GM21367 (cell line): Measurements from ENCODE around the gene TRIM62.
A peak's percentile ranks its signal among the peaks of the same experiment; 100 is the strongest.
"Not testable (repeated sequence)": the region's sequence is repeated elsewhere in the genome, so short reads cannot be mapped to it uniquely, and the experiment has no call there.

Experiments
- ATAC-seq: cut with Tn5 transposase; IDR thresholded peaks from one replicate; pipeline ENCODE4 v1.9.1; 2021; ENCODE audit not compliant: unreplicated experiment

The TRIM62 gene

DNA sequence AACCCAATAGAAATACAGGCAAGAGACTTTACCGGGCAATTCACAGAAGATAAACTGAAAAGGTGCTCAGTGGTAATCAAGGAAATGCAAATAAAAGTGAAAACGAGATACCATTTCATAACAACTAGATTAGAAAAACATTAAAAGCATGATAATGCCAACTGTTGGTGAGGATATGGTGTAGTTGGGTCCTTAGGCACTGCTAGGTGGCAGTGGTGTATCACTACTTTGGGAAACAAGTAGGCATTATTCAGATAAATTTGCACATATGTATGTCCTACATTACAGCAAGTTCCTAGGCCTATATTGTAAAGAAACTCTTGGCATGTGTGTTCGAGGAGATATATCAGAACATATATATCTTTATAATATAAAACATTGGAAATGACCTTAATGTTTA, 69.9 kb downstream of the TRIM62 start:
- ATAC-seq, result no peak

DNA sequence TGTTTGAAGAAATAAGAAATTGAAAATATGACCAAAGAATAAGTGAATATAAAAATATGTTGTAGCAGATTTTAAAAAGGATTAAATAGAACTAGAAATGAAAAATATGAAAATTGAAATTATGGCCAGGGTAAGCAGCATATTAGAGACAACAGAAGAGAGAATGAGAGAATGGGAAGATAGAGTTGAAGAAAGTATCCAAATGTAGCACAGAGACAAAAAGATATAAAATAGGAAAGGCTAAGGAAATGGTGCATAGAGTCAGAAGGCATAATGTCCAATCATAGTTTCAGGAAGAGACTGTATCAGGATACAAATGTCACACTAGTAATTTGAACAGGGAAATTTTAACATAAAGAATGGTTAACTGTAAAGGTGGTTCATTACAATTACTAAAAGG, 71.4 kb downstream of the TRIM62 start:
- ATAC-seq, result no peak

DNA sequence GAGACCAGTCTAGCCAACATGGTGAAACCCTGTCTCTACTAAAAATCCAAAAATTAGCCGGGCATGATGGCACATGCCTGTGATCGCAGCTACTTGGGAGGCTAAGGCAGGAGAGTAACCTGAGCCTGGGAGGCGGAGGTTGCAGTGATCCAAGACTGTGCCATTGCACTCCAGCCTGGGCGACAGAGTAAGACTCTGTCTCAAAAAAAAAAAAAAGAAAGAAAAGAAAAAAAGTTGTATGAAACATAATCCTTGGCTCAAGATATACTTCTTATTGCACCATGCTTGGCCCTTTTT, 81.8 kb downstream of the TRIM62 start:
- ATAC-seq, result not testable (repeated sequence)

DNA sequence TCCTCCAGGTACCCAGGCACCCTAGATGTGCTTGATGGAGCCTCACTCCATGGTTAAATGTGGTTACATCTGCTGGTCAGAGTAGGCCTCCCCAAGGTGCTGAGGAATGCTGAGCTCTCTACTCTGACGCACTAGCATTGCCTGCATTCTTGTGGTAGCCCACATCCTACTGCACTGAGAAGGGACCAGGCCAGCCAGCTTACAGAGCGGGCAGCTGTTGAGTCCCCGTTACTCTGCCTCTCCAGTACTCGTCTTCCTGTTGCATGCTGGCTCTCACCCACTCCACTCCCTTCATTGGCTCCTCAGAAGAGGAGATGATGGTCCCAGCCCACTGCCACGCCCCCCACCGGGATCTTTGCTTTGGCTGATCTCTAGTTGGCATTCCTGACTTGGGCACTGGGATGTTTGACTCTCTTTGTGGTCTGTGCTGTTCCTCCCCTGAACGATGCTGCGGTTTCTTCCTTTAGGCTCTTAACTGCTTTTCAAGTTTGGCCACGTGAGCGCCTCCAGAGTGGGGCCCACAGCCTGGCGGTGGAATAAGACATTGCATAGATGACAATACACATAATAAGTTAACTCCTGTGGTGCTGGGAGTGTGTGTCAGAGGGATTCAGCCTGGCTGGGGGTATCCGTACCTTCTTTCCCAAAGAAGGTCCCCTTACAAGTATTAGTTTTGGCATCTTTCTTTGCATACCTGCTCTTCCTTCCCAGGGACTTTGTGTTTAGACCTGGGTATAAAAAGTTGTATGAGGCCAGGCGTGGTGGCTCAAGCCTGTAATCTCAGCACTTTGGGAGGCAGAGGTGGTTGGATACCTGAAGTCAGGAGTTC, 82.3 kb downstream of the TRIM62 start:
- peak; percentile 66 for ATAC-seq

DNA sequence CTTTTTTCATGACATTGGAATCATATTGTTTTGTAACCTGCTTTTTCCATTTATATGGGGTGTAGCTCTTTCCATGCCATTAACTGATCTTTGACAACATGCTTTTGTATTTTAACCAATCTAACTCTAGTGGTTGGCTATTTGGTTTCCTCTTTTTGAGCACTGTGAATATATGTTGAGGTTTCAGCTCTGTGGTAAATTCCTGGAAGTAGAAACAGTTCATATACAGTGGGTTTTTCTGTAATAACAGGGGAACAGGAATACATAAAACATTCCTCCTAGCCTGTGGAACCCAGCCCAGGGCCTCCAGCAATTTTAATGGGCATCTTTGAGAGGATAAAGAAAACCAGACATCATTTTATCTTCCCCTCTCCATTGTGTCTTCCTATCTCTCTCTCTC, 83.5 kb downstream of the TRIM62 start:
- no peak for ATAC-seq

DNA sequence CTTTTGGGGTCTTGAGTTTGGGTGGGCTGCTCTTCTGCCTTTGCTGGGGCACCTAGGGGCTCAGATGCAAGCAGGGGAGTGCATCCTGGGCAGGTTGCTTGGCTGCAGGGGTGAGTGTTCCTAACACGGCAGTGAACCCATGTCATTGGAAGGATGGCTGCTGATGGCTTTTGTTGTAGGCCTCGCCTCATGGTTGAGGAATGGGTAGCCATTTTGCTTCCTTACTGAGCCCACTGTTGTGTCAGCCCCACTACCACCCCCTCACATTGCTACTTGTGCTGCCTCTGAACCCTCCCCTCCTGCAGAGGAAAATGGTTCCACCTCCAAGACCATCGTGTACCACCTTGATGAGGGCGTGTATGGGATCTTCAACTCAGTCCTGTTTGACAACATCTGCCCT, 84.1 kb downstream of the TRIM62 start:
- ATAC-seq, result no peak

DNA sequence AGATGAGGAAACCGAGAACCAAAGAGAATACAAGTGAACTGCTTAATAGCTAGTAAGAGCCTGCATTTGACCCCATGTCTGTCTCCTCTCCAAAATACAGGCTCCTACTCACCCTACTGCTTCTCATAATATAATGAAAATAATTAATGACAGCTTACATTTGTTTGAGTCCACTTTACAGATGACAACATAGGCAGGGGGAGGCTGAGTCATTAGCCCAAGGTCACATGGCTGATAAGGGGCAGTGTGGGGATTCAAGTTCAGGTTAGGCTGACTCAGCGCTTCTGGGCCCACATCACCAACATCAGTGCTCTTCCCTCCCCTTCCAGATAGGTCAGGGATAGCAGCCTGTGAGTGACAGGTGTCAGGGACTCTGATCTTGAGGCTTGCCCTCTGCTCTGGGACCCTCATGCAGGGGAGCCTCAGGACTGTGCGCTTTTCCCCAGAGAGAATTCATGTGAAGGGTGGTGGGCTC, 84.7 kb downstream of the TRIM62 start:
- no peak for ATAC-seq

DNA sequence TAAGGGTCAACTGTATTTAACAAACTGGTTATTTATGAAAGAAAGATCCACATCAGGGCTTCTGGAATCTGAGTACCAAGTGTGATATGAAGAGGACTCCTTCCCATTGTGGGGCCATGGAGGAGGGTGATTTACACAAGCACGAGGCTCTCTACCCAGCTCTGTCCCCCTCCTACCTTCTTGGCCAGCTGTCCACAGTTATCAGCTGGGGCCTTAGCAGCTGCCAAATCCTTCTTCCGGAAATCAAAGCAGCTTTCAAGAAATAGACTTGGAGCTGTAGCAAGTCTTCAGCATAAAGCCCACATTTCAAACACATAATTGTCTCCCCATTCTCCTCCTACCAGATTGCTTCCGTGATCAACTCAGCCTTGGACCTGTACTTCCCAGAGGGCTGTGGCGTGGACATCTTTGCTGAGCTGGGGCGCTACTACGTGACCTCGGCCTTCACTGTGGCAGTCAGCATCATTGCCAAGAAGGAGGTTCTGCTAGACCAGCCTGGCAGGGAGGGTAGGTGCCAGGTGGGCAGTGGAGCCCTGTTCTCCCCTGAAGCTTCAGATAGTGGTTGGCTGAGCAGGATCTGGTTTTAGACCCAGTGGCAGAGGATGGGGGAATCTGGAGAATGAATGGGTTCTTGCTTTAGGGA, 85.4 kb downstream of the TRIM62 start:
- no peak for ATAC-seq
